HCT116 (cell line): Measurements from ENCODE around the gene FLNA. TPM values are rescaled to one million over a fixed set of nuclear protein-coding genes. Genes with fewer than 3 reads are reported as not detected.

Experiments used
- ATAC-seq: fragments of 200-7000 bp; cut with Tn5 transposase; 2 replicates; pipeline ENCODE4 v1.9.1; 2020; ENCODE audit warnings: mild to moderate bottlenecking, moderate library complexity
- BruUV-seq: library from RNA; stranded (reverse); fragments of 400-500 nt; replicated peaks from 2 replicates; lab custom pipeline; 2021; lab: Mats Ljungman, UMichigan
- CTCF ChIA-PET: fragments of 300-600 bp; sonication (Branson Sonifier 250); formaldehyde crosslinking; loops from one replicate; lab custom pipeline; 2021; ENCODE audit warnings: antibody characterized with exemption; lab: Charles Lee
- POLR2A ChIA-PET: fragments of 300-600, 350-600 bp; sonication (Branson Sonifier 250); formaldehyde crosslinking; loops from one replicate; lab custom pipeline; 2021; ENCODE audit warnings: antibody characterized with exemption; lab: Charles Lee
- RAD21 ChIA-PET, 2 experiments: fragments of 300-600 bp; sonication (Branson Sonifier 250); formaldehyde crosslinking; loops; one replicate each; lab custom pipeline; 2023; ENCODE audit warnings: low total read pairs in 2 of 2; ENCODE audit not compliant: uncharacterized antibody in 2 of 2, unreplicated experiment in 2 of 2, low non-redundant PET in 1 of 2; lab: Charles Lee
- DNase-seq: peaks from one replicate; pipeline ENCODE4 v3.0.0-alpha.2; 2010; ENCODE audit warnings: low read depth, low spot score
- H2AFZ ChIP-seq: fragments of 200-600 bp; shearing (Covaris generic), sonication (generic); 2 replicates; pipeline ENCODE4 v1.6.1; 2017; ENCODE audit warnings: low read depth, mixed run types, mixed read lengths, antibody characterized with exemption, low read length; ENCODE audit not compliant: poor library complexity, severe bottlenecking
- H3K27ac ChIP-seq: 2 replicates; pipeline ENCODE4 v1.5.1; 2012; ENCODE audit warnings: low read depth, low read length
- H3K27me3 ChIP-seq: fragments of 200-600 bp; sonication (generic); 2 replicates; pipeline ENCODE4 v1.6.1; 2016; ENCODE audit warnings: mixed run types, low read length, mixed read lengths; ENCODE audit not compliant: insufficient read depth
- H3K36me3 ChIP-seq, 2 experiments: fragments of 200-500 bp in 1 of 2; fragments of 200-600 bp in 1 of 2; sonication (Bioruptor generic) in 1 of 2; sonication (generic) in 1 of 2; 2 replicates each; pipeline versions ENCODE4 v1.5.1 to v1.6.1; 2014 to 2016; ENCODE audit warnings: low read length in 2 of 2, inconsistent platforms in 1 of 2, mixed read lengths in 1 of 2, mixed run types in 1 of 2; ENCODE audit not compliant: insufficient read depth in 2 of 2, control insufficient read depth in 1 of 2
- H3K4me1 ChIP-seq, 2 experiments: fragments of 200-600 bp in 1 of 2; sonication (generic) in 1 of 2; 2 replicates each; pipeline versions ENCODE4 v1.5.1 to v1.6.1; 2012 to 2017; ENCODE audit warnings: low read length in 2 of 2, inconsistent platforms in 1 of 2, mild to moderate bottlenecking in 1 of 2, mixed read lengths in 1 of 2, mixed run types in 1 of 2, moderate library complexity in 1 of 2; ENCODE audit not compliant: insufficient read depth in 2 of 2, control insufficient read depth in 1 of 2
- H3K4me2 ChIP-seq: fragments of 200-600 bp; sonication (generic); 2 replicates; pipeline ENCODE4 v1.6.1; 2017; ENCODE audit warnings: mixed run types, low read length, mixed read lengths
- H3K4me3 ChIP-seq, 2 experiments: fragments of 200-600 bp in 1 of 2; sonication (generic) in 1 of 2; replicated peaks in 1 of 2; 2 replicates each; pipeline ENCODE4 v1.5.1; 2011 to 2016; ENCODE audit warnings: low read length in 2 of 2, control low read depth in 1 of 2, low read depth in 1 of 2, mild to moderate bottlenecking in 1 of 2, mixed read lengths in 1 of 2, mixed run types in 1 of 2
- H3K79me2 ChIP-seq: fragments of 200-600 bp; sonication (generic); 2 replicates; pipeline ENCODE4 v1.6.1; 2017; ENCODE audit warnings: mild to moderate bottlenecking, mixed run types, low read length, moderate library complexity, mixed read lengths; ENCODE audit not compliant: insufficient read depth
- H3K9ac ChIP-seq: fragments of 200-600 bp; sonication (generic); 2 replicates; pipeline ENCODE4 v1.6.1; 2016; ENCODE audit warnings: low read length, mixed read lengths
- H3K9me2 ChIP-seq: fragments of 200-600 bp; sonication (generic), shearing (Covaris generic); 2 replicates; pipeline ENCODE4 v1.6.1; 2017; ENCODE audit warnings: mixed run types, mild to moderate bottlenecking, moderate library complexity; ENCODE audit not compliant: insufficient read depth
- H3K9me3 ChIP-seq, 2 experiments: fragments of 200-500 bp in 1 of 2; fragments of 200-600 bp in 1 of 2; sonication (Bioruptor generic) in 1 of 2; sonication (generic) in 1 of 2; 2 replicates each; pipeline ENCODE4 v1.6.1; 2014 to 2017; ENCODE audit warnings: low read length in 2 of 2, mixed read lengths in 2 of 2, inconsistent platforms in 1 of 2, low read depth in 1 of 2, mild to moderate bottlenecking in 1 of 2, mixed run types in 1 of 2, moderate library complexity in 1 of 2; ENCODE audit not compliant: control insufficient read depth in 1 of 2, insufficient read depth in 1 of 2
- H4K20me1 ChIP-seq: fragments of 200-600 bp; sonication (generic), shearing (Covaris generic); 2 replicates; pipeline ENCODE4 v1.6.1; 2017; ENCODE audit warnings: mixed run types, mild to moderate bottlenecking, moderate library complexity; ENCODE audit not compliant: insufficient read depth
- CBX3 ChIP-seq: IDR thresholded peaks from 2 replicates; pipeline ENCODE4 v1.6.1; 2012; ENCODE audit warnings: low read depth
- EZH2phosphoT487 ChIP-seq: fragments of 200-600 bp; IDR thresholded peaks from 2 replicates; pipeline ENCODE4 v1.6.1; 2018; ENCODE audit warnings: antibody characterized with exemption, borderline replicate concordance
- POLR2A ChIP-seq: IDR thresholded peaks from 2 replicates; pipeline ENCODE4 v1.7.0; 2011; ENCODE audit warnings: borderline replicate concordance; ENCODE audit not compliant: insufficient read depth, insufficient read length; ENCODE audit errors: extremely low read depth
- SIN3A ChIP-seq: IDR thresholded peaks from 2 replicates; pipeline ENCODE4 v1.6.1; 2012; ENCODE audit warnings: low read depth
- ZFX ChIP-seq: fragments of 450-650 bp; IDR thresholded peaks from 2 replicates; pipeline ENCODE4 v1.6.1; 2017
- intact Hi-C: fragments of 100-400 bp; cut with micrococcal nuclease; formaldehyde crosslinking; loops from 2 replicates; pipeline ENCODE4 v1.10.0; 2022
- total RNA-seq: library from RNA; stranded (reverse); gene quantifications from one replicate; pipeline ENCODE4 v1.2.1, GENCODE V29; 2021; ENCODE audit not compliant: unreplicated experiment

The FLNA gene
- total RNA-seq, 1 experiment from 2014 or later, result 546 TPM

DNA sequence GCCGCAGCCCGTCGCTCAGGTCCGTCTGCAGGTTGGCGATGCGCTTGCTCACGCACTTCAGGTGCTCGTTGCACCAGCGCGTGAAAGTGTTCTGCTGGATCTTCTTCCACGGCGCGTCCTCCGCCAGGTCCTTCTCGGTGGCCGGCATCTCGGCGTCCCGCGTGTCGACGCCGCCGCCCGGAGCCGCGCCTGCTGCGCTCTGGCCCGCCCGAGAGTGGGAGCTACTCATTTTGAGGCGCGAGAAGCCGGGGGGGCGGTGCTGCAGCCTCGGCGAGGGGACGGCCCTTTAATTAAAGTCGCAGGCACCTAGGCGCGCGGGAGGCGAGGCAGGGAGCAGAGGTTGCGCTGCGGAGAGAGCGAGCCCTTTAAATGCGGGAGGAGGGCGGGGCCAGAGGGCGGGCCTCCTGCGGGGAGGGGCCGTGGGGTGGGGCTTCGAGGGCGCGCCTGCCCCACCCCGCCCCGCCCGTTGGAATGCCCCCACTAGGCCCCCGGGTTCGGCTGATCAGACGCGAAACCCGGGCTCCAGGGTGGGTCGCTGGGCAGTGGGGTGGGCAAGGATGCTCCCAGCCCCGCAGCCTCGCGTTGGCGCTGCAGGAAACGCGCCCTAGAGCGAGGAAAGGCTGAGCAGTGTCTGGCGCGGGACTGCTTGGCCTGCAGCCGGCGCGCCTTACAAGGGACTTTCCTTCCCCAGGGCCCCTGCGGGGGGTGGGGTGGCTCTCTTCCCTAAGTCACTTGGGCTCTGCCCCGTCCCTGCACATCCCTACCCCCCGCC, 3.2 kb downstream of the FLNA start (continued):
- TF ChIP-seq EZH2phosphoT487, result no peak

DNA sequence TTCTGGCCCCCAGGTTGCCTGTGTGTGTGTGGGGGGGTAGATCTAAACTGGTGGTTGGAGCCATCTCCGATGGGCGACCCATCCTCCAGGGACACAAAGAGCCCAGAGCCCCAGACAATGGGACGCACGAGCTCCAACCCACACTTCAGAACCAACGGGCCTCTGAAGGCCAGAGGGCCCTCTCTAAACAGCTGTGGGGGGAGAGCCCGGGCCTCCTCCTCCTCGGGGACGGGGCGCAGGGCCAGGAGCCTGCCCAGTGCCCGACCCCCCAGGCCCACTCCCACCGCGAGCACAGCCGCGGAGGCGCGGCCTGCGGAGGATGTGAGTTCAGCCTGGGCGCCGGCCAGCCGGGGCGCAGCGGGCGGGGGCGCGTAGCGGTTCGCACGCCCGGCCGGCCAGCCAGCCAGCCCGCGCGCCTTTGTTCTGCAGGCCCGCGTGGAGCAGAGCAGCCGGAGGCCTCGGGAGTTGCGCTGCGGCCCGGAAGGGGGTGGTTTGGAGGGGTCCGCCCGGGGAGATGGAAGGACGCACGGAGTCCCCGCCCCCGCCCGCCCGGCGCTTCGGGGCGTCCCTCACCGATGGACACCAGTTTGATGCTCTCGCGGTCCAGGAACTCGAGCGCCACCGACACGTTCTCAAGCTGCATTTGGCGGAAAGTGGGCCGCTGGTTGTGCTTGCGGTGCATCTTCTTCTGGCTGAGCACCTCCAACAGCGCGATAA, 4.0 kb downstream of the FLNA start:
- Histone ChIP-seq H3K27me3 (no peaks in the 10 kb centered on the region), H3K9ac (peak overlapping the region; percentile 77), H3K9me3 (no peaks in the 10 kb centered on the region), H3K4me3 (peak overlapping the region; percentile 74 to 78), H2AFZ (no peak overlapping the region), H3K9me2 (no peaks in the 10 kb centered on the region), H3K27ac (peak overlapping the region; percentile 82), H3K79me2 (peaks cover 54% of the 10 kb centered on the region), H3K36me3 (peaks cover 6 to 22% of the 10 kb centered on the region in 2 experiments; a peak in 2 of 4 replicates), H4K20me1 (no peaks in the 10 kb centered on the region), H3K4me2 (peak overlapping the region; percentile 94), H3K4me1 (peaks cover 14 to 54% of the 10 kb centered on the region in 2 experiments)
- CTCF ChIA-PET, result interaction anchor here (0.7 kb wide), 1 partner anchor 63 kb away, joined by 3 read pairs; no protein-coding TSS in a partner anchor
- no TSS peak for BruUV-seq
- POLR2A ChIA-PET, result interaction anchor here (0.7 to 1.3 kb wide), 7 partner anchors 9 to 392 kb away, joined by 3 to 13 read pairs (median 5); partner anchors contain the start of genes EMD, RPL10 and SLC10A3
- intact Hi-C loops, result no loop called here
- ATAC-seq (no peak), DNase-seq (no peak)
- RAD21 ChIA-PET, result interaction anchor here in 1 of 2 experiments (0.6 kb wide), 1 partner anchor 365 kb away, joined by 4 read pairs; no protein-coding TSS in a partner anchor
- TF ChIP-seq CBX3, result no peak
- no peak for TF ChIP-seq SIN3A
- TF ChIP-seq ZFX, result peak; percentile 36; the same call in 1 of the 2 replicates
- no peak for TF ChIP-seq POLR2A
